Stimulated activated CD8-positive, alpha-beta memory T cell treated with anti-CD3 and anti-CD28 coated beads, Interleukin-7, amount 100 ng/mL, for 48 hours (primary cell): ENCODE measurements around the gene DUSP8.
"Not testable (repeated sequence)": the region's sequence is repeated elsewhere in the genome, so short reads cannot be mapped to it uniquely, and the experiment has no call there.

ENCODE experiments used
- DNase-seq, 2 donors: peaks; one replicate each; pipeline ENCODE4 v3.0.0-alpha.2; 2020; ENCODE audit warnings: low read depth in 1 of 2; ENCODE audit errors: extremely low read depth in 1 of 2

Gene DUSP8

DNA sequence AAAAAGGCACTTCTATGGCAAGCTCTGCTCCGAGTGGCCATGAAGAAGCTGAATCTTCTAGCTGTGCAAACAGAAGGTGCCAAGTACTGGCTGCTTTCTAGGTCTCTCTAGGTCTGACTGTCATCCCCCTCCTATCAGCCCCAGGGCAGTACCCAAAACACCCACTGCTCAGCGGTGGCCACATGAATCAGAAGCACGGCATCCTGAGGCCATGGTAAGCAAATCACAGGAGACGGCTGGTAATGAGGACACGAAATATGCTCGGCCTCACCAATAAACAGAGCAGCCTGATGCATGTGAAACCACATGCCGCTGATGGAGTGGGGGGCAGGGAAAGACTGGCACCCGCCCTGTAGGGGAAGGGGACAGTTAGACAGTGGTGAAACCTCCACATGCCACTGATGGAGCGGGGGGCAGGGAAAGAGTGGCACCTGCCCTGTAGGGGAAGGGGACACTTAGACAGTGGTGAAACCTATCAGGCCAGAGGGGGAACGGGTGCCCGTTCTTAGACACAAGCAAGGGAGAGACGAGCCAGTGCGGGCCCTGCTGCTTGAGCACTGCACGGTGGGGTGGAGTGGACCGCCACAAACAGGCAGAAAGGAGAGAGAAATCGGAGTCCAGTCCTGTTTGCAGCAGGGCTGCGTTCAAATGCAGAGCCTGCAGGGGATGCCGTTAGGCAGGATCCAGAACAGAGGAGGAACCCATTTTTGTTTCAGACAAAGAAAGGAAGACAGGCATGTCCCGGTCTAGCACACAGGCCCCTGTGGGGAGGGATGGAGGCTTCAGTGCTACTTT, 55.6 kb downstream of the DUSP8 start:
- no peak for DNase-seq

DNA sequence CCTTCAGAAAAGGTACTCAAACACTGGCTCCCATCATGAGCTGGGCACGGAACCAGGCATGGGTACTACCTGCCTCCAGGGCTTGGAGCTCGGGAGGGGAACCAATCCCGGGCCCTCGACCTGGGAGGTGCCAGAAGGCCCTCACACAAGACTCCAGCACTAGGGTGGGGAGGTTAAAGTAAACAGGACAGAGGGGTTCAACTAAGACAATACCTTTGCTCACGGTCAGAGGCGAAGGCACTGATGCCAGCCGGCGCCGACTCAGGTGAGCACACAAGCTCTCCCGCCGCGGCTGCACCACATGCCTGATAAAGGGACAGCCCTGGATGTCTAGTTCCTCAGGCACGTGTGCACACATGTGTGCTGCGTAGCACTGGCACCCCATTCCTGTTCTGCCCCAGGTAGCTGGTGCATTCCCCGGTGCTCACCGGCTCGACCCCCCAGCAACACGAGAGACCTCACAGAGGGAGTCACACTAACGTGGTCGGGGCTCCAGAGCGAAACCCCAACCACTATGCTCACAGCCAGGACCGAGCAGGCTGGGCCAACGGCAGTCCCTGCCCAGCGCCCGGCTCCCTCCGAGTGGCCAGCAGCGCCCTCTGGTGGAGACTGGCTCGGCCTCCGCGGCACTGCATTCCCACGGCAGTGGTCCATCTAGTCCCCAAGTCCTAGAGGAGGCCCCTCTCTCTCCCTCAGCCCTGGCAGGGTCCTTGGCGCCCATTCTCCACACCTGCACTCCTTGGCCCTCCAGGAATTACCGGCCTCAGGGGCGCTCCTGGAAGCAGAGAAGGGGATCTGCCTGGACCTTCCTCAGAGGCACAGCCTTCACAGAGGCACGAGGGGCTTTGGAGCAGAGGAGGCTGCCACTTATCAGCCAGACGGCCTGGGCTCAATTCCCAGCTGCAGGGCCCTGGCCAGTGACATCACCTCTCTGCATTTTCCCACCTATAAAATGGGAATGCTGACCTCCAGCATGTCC, 56.7 kb downstream of the DUSP8 start:
- DNase-seq, result peak; percentile 34 to 45

DNA sequence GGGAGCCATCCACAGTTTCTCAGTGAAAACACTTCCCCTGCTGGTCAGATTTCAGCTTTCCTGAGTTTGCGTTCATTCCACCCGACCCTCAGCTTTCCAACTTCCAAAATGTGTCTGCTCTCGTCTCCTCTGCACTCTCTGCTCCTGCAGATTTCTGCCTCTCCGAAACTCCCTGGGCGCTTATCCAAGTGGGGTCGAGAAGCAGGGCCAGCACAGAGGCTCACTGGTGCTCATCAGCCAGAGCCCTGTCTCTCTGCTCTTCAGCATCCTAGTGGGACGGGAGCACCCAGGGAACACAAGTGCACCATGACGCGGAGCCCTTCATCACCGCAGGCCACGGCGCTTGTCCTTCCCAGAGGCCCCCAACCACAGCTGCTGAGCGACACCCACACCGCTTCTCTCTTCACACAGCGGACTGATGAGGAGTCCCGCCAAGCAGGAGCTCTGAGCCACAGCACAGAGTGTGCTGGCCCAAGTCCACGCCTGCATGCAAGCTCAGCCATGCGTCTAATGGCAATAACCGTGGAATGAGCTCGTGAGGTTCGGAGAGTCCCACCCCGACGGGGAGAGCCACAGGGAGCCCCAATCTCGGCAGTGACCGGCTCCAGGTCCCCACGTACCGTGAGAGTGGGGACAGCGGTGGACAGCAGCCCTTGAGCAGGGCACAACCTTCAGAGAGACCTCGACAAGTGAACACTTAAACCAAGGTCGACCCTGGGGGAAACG, 57.6 kb downstream of the DUSP8 start:
- DNase-seq, result no peak

DNA sequence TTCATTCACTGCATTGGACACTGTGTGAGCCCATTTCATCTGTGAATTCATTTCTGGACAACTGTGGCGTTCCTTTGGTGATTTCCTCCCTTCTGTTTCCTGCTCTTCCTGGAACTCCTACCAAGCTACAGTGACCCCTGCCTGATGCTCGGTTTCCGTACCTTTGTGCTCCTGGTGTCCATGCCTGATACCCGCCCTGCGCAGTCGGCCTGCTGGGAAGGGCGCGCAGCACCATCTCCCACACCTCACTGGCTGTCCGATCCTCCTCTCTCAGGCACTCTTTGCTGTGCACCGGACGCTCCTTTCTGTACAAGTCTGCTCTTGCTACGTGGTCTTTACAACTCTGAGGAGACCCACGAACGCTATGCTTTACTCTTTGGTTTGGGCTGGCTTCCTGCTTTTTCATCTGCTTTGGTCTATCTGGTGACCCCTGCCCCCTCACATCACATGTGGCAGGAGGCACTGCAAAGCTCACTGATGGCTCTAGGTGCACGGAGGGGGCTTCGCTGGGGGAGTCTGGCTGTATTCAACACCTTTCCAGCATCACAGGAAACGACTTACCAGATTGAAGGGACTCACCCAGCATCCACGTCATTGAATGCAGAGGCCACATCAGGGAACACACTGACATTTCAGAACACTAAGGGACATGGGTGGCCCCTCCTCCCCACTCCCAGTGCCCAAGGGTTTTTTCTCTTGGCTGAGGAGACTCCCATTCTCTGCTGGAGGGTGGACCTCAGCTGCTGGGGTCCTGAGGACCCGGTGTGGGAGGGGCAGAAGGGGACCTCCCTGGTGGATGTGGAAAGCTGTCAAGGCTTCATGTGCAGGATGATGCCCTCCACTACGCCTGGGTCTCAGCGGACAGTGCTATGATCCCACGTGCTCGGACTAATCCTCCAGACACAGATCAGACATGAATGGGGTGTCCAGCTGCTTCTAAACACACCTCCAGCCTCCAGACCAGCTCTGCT, 58.5 kb downstream of the DUSP8 start:
- DNase-seq, result no peak

DNA sequence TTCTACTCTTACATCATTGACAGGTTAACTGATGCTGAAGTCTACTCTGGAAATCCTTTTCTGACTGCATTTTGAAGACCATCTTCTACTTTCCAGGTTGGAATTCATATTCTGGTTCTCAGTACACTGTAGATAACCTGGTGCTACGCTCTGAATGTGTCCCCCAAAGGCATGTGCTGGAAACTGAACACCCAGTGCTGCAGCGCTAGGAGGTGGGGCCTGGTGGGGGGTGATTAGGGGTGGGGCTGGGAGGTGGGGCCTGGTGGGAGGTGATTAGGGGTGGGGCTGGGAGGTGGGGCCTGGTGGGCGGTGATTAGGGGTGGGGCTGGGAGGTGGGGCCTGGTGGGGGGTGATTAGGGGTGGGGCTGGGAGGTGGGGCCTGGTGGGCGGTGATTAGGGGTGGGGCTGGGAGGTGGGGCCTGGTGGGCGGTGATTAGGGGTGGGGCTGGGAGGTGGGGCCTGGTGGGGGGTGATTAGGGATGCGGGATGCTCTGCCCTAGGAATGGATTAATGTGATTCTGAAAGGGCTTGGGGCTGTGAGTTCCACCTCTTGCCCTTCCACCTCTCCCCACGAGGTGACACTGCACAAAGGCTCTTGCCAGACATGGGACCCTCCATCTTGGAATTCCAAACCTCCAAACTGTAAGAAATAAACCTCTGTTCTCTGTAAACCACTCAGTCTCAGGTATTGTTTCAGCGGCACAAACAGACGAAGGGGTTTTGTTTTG, 59.4 kb downstream of the DUSP8 start:
- DNase-seq, result not testable (repeated sequence)

DNA sequence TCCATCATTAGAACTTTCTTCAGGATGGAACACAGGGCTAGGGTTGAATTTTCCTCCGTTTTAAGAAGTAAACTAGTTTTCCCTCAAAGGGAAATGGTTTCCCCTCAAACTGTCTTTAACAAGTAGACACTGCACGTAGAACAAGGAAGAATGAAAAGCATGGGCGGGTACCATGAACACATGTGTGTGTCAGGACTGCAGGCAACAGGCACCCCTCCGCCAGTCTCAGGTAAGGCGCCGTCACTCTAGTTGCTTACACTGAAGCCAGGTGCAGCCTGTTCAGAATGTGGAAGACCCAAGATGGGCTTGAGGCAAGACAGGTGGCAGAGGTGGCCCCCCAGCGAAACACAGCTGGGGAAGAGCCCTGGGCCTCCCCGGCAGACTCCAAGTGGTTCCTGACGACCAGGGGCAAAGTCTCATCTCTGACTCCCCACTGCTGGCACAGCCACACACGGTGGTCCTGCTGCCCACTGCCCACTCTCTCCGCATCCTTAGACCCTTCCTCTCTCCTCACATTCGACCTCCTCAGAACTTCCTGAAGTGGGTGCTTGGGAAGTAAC, 60.1 kb downstream of the DUSP8 start:
- no peak for DNase-seq

DNA sequence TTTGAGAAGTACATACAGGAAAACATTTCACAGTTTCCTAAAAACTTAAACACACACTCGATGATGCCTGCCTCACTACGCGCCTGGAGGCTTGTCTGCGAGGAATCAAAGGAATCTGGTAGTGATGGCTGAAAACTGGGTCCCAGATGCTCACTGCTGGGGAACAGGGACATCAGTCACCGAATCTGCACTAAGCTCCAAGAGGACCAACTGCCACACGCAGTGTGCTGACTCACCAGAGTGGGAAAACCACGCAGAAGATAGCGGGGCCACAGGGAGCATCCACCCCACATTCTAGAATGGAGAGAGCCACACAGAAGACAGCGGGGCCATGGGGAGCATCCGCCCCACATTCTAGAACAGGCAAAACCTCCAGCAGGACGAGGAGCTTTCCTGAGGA, 61.1 kb downstream of the DUSP8 start:
- DNase-seq, result no peak

DNA sequence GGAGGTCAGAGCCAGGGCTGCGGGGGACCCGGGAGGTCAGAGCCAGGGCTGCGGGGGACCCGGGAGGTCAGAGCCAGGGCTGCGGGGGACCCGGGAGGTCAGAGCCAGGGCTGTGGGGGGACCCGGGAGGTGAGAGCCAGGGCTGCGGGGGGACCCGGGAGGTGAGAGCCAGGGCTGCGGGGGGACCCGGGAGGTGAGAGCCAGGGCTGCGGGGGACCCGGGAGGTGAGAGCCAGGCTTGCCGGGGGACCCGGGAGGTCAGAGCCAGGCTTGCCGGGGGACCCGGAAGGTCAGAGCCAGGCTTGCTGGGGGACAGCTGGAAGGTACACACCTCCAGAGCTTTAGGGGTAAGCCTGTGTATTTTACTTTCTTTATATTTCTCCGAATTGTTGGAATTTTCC, 61.7 kb downstream of the DUSP8 start:
- not testable (repeated sequence) for DNase-seq

DNA sequence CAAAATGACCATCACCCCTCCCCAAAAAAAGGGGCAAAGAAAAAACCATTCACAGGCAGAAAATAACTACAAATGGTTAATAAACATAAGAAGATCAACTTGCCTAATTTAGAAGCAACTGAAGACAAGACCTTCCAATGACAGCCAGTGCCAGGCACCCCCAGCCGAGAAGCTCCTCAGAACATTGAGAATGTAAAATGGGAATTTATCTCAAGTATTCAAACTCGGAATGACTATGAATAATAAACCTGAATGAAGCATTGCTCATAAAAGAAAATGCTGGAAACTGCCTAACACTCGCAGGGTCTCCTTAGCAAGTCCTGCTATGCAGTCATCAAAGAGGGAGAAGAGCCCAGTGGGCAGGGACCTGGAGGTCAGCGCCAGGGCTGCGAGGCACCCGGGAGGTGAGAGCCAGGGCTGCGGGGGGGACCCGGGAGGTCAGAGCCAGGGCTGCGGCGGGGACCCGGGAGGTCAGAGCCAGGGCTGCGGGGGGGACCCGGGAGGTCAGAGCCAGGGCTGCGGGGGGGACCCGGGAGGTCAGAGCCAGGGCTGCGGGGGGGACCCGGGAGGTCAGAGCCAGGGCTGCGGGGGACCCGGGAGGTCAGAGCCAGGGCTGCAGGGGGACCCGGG, 62.3 kb downstream of the DUSP8 start:
- DNase-seq, result no peak

DNA sequence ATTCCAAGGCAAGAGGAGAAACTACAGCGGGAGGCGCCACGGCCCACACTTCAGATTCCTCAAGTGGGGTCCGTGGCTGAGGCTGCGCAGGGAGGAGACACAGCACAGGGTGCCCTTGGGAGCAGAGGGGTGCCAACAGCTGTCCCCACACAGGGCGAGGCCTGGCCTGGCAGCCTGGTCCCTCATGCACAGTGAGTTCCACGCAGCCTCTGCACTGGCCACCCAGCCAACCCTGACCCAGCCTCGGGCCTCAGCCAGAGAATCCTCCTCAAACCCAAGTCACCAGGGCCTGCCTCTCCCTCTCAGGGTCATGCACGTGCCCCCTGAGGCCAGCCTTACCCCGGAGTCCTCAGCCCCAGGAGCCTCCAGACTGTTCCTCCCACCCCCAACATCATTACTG, 63.1 kb downstream of the DUSP8 start:
- no peak for DNase-seq

DNA sequence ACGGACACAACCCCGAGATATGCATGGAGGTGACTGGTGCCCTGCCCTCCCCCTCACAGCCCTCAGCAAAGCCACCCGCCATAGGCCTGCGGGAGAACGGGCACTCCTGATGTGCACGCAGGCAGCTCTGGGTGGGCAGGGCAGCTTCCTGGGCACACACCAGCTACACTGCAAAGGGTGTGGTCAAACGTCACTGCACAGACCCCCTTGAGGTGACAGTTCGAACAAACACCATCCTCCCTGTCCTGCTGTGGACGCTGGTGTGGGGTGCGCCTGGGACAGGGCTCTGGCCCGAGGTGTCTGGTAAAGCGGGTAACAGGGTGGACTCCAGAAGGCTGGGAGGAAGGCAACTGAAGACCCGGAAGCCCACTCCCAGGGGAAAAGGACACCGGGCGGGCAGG, 63.6 kb downstream of the DUSP8 start:
- no peak for DNase-seq

DNA sequence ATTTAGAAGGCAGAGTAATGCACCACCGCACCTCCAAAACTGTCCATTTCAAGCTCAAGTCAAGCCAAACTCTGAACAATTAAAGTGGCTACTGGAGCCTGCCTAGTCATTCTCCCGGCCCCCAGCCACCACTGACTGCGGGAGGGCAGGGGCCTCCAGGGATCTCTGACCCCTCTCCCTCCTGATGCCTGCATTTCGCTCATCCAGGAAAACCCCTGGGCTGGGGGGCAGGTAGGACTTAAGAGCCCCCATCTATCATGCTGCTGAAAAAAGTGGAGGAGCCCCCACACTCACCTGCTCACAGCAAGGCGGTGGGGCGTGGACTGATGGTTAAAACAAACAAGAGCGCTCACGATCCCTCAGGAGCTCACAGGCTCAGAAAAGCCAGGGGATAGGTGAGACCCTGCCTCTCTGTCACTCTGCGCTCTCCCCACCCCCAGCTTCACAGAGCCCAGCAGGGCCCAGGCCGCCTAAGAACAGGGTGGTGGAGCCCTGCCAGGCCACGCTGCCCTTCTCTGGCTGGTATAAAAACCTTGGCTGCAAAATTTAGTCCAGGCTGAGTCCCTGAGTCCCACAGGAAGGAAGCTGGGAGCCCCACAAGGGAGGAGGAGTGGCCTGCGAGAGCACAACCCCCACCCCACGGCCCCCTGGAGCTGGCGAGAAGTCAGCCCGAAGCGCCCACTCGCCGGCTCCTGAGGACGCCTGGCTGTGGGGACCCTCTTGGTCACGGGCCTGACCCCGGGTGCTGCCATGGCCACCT, 64.5 kb downstream of the DUSP8 start:
- no peak for DNase-seq

DNA sequence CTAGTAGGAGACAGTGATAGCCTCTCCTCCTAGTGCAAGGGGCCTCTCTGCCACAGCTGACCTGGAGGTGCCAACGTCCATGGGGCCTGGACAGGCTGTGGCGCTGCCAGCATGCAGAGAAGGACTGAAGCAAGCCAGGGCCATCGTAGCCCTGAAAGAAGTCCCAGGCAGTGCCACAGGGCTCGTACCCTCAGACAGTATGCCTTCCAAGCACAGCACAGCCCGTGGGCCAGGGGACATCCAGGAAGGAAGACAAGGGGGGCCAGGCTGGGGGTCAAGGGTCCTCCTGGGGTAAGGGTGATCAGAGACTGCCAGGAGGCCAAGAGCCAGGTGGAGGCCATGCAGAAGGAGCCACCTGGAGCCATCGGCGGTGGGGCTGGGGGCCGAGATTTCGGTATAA, 65.1 kb downstream of the DUSP8 start:
- no peak for DNase-seq

DNA sequence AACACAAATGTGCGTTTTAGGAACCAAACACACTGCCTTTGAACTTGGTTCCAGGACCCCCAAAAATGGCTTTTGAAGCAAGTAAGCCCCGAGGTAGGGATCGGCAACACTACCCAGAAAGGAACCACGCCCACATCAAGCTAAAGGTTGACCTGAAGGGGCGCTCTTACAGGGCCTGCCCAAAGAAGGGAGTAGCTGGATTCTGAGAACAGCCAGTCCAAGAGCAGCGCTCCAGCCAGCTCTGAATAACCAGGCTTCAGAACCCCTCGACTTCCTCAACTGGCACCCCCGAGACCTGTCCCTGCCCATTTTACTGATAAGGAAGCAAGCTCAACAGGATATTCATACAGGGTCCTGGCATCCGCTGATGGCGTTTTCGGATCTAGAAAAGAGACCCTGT, 66.6 kb downstream of the DUSP8 start:
- no peak for DNase-seq

DNA sequence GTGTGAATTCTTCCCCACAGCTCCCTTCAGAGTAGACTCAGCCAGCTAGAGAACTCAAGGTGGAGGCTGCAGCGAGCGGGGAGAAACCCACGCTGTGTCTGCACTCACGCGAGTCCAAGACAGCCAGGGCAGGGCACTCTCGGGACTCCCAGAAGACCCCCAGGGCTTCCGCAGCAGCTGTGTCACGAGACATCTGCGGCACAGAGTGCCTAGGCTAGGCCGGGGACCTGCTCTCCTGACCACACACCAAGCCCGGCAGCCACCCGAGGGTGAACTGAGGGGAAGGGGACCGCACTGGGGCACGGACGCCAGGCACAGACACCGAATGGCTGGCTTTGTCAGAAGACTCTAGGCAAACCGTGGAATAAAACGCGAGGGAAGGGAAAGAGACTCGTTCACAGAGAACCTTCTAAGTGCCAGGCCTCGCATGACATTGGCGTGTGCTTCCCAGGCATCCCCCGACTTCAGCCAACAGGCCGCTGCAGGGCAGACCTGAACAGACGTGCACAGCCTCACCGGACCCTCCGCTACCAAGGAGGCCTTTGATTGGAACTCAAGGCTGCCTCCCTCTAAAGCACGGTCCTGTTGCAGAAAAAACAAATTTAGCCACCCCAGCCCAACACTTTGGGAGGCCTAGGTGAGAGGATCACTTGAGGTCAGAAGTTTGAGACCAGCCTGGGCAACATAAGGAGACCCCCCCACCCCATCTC, 67.3 kb downstream of the DUSP8 start:
- no peak for DNase-seq

DNA sequence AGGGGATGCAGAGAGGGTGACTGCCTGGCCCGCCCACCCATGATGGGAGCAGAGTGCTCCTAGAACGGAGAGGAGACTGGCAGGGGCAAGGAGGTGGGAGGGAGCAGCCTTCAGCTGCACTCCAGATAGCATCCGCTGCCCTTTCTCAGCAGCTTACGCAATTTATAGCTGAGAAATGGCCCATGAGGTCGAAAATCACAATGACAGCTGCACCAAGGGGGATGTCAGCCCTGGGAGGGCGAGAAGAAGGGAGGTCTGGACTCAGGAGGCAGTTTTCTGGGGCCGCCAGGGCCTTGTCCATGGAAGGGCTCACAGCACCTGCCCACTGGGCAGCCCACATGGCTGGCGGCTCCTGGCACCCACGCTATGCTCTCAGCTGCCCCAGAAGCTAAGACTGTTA, 67.9 kb downstream of the DUSP8 start:
- no peak for DNase-seq
